Activated CD4-positive, alpha-beta T cell treated with anti-CD3 and anti-CD28 coated beads, Interleukin-2, Interleukin-6, amounts not matched to agents 100 ng/mL and 50 ng/mL, durations not matched to agents 16 hours and 8 hours (primary cell): Measurements from ENCODE around the gene ASPDH.

Source experiments
- DNase-seq: peaks from one replicate; pipeline ENCODE4 v3.0.0-alpha.2; 2020

The ASPDH gene

GRCh38 chr19:50513746-50514345, at the start of gene ASPDH:
TSS of gene ASPDH (minus strand) at chr19:50513913. CDS start at chr19:50513823, 90 bp downstream.
- DNase-seq = no peak

- DNase-seq = no peak
Measured at GRCh38 chr19:50562996-50563395, 49.3 kb upstream of the ASPDH start.

- DNase-seq = no peak
Measured at GRCh38 chr19:50562329-50562728, 48.6 kb upstream of the ASPDH start.

- DNase-seq = no peak
Measured at GRCh38 chr19:50559636-50560035, 45.9 kb upstream of the ASPDH start.

- no peak for DNase-seq
Measured at GRCh38 chr19:50558449-50558848, 44.7 kb upstream of the ASPDH start.

- DNase-seq = no peak
Measured at GRCh38 chr19:50558039-50558438, 44.3 kb upstream of the ASPDH start.

- no peak for DNase-seq
Measured at GRCh38 chr19:50557009-50557613, 43.4 kb upstream of the ASPDH start.

- peak; percentile 86 for DNase-seq
Measured at GRCh38 chr19:50556282-50557008, 42.7 kb upstream of the ASPDH start.

- DNase-seq = no peak
Measured at GRCh38 chr19:50555450-50556281, 42.0 kb upstream of the ASPDH start.

GRCh38 chr19:50555033-50555432, 41.3 kb upstream of the ASPDH start:
- DNase-seq = no peak

- DNase-seq = no peak
Measured at GRCh38 chr19:50554212-50554611, 40.5 kb upstream of the ASPDH start.

- no peak for DNase-seq
Measured at GRCh38 chr19:50553134-50553703, 39.5 kb upstream of the ASPDH start.

- no peak for DNase-seq
Measured at GRCh38 chr19:50552540-50552939, 38.8 kb upstream of the ASPDH start.

- no peak for DNase-seq
Measured at GRCh38 chr19:50551715-50552187, 38.0 kb upstream of the ASPDH start.

GRCh38 chr19:50551034-50551714, 37.5 kb upstream of the ASPDH start:
- no peak for DNase-seq

- DNase-seq = no peak
Measured at GRCh38 chr19:50550594-50550966, 36.9 kb upstream of the ASPDH start.

GRCh38 chr19:50549927-50550593, 36.3 kb upstream of the ASPDH start:
- DNase-seq = no peak

GRCh38 chr19:50549059-50549926, 35.6 kb upstream of the ASPDH start:
- DNase-seq = no peak

GRCh38 chr19:50548191-50549058, 34.7 kb upstream of the ASPDH start:
- DNase-seq = no peak
